Testis (tissue), 3 donors: ENCODE measurements around the gene TMEM51. TPM values are rescaled to one million over a fixed set of nuclear protein-coding genes. Genes with fewer than 3 reads are reported as not detected.

ENCODE experiments used
- DNase-seq: peaks from one replicate; pipeline ENCODE4 v3.0.0-alpha.2; 2019
- H3K27ac ChIP-seq, 2 donors: fragments of 200-600 bp; sonication (generic); one replicate each; pipeline ENCODE4 v1.5.1; 2019
- H3K27me3 ChIP-seq: fragments of 200-600 bp; sonication (generic); one replicate; pipeline ENCODE4 v1.5.1; 2019
- H3K36me3 ChIP-seq: fragments of 200-600 bp; sonication (generic); one replicate; pipeline ENCODE4 v1.5.1; 2017; ENCODE audit warnings: low read depth; ENCODE audit errors: missing control alignments
- H3K4me1 ChIP-seq: fragments of 200-600 bp; sonication (generic); one replicate; pipeline ENCODE4 v1.5.1; 2019
- H3K4me3 ChIP-seq, 2 donors: fragments of 200-600 bp; sonication (generic); one replicate each; pipeline ENCODE4 v1.5.1; 2017 to 2019
- H3K9me3 ChIP-seq: fragments of 200-600 bp; sonication (generic); one replicate; pipeline ENCODE4 v1.5.1; 2017
- POLR2A ChIP-seq: fragments of 450-650 bp; IDR thresholded peaks from one replicate; pipeline ENCODE4 v1.6.1; 2017; ENCODE audit warnings: antibody characterized with exemption, mild to moderate bottlenecking, moderate library complexity
- WGBS, 2 donors: methylation state at CpG; one replicate each; pipeline ENCODE4 v1.1.5; 2018; 5-methylcytosine and 5-hydroxymethylcytosine counted together
- intact Hi-C: fragments of 100-400 bp; cut with DNase I; formaldehyde crosslinking; loops from one replicate; pipeline ENCODE4 v1.15.1; 2023; ENCODE audit warnings: low total_unique reads
- polyA plus RNA-seq: library from polyadenylated mRNA; stranded (reverse); fragments of 350-450 nt; fragmentation: Illumina TruSeq; extraction: RNeasy Lipid Tissue Mini Kit (QIAGEN cat#74804); gene quantifications from one replicate; pipeline ENCODE4 v1.2.3, GENCODE V29; 2014; ENCODE audit warnings: low read depth, low replicate concordance; ENCODE audit not compliant: insufficient read depth
- total RNA-seq, 2 donors: library from RNA; depleted of rRNA; stranded (reverse); fragments of >200 nt; gene quantifications; one replicate each; pipeline ENCODE4 v1.2.3, GENCODE V29; 2016
- TF ChIP-seq, protein P1 (sequence below), 3 experiments: fragments of 450-650 bp in 2 of 3; fragments of 200-600 bp in 1 of 3; sonication (generic) in 1 of 3; IDR thresholded peaks; one replicate each; pipeline ENCODE4 v1.5.1; 2016 to 2019; ENCODE audit warnings: antibody characterized with exemption in 3 of 3, mild to moderate bottlenecking in 2 of 3, moderate library complexity in 1 of 3

Gene TMEM51
- total and polyA plus RNA-seq, 3 donors from 2014 or later: 5.3 to 7.9 (median 5.3) TPM

- Histone ChIP-seq H3K9me3 (no peaks in the 10 kb centered on the region), H3K27ac (no peak overlapping the region), H3K36me3 (no peaks in the 10 kb centered on the region), H3K4me3 (no peak overlapping the region), H3K4me1 (no peaks in the 10 kb centered on the region), H3K27me3 (no peaks in the 10 kb centered on the region)
- intact Hi-C loops: no loop called here
- no peak for DNase-seq
- TF ChIP-seq POLR2A: no peak
- TF ChIP-seq, protein P1, sequence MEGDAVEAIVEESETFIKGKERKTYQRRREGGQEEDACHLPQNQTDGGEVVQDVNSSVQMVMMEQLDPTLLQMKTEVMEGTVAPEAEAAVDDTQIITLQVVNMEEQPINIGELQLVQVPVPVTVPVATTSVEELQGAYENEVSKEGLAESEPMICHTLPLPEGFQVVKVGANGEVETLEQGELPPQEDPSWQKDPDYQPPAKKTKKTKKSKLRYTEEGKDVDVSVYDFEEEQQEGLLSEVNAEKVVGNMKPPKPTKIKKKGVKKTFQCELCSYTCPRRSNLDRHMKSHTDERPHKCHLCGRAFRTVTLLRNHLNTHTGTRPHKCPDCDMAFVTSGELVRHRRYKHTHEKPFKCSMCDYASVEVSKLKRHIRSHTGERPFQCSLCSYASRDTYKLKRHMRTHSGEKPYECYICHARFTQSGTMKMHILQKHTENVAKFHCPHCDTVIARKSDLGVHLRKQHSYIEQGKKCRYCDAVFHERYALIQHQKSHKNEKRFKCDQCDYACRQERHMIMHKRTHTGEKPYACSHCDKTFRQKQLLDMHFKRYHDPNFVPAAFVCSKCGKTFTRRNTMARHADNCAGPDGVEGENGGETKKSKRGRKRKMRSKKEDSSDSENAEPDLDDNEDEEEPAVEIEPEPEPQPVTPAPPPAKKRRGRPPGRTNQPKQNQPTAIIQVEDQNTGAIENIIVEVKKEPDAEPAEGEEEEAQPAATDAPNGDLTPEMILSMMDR (IDR thresholded peaks at IDR 0.05): no peak
- WGBS, 2 donors: 92 to 100% methylated on average over 1 of the region's 1 CpG
Measured at GRCh38 chr1:15107058-15107687, 46.4 kb upstream of the TMEM51 start.

GRCh38 chr1:15107911-15108310 is 45.6 kb upstream of the TMEM51 start:
- no peaks in the 10 kb centered on the region for H3K27me3 ChIP-seq
- no peaks in the 10 kb centered on the region for H3K36me3 ChIP-seq
- 65 to 88% methylated on average over 4 of the region's 4 CpGs for WGBS, 2 donors
- H3K27ac ChIP-seq: no peak overlapping the region
- H3K4me3 ChIP-seq: no peak overlapping the region
- TF ChIP-seq POLR2A: no peak
- TF ChIP-seq, protein P1 (IDR thresholded peaks at IDR 0.05): no peak
- intact Hi-C loops: no loop called here
- H3K9me3 ChIP-seq: no peaks in the 10 kb centered on the region
- H3K4me1 ChIP-seq: no peaks in the 10 kb centered on the region
- DNase-seq: no peak

GRCh38 chr1:15110128-15110866 is 43.2 kb upstream of the TMEM51 start:
- H3K9me3 ChIP-seq: no peaks in the 10 kb centered on the region
- no peaks in the 10 kb centered on the region for H3K27me3 ChIP-seq
- no peaks in the 10 kb centered on the region for H3K4me1 ChIP-seq
- TF ChIP-seq POLR2A: no peak
- TF ChIP-seq, protein P1 (IDR thresholded peaks at IDR 0.05): no peak
- intact Hi-C loops: no loop called here
- no peak overlapping the region for H3K4me3 ChIP-seq
- WGBS, 2 donors: 83 to 100% methylated on average over 1 to 9 of the region's 9 CpGs
- no peaks in the 10 kb centered on the region for H3K36me3 ChIP-seq
- H3K27ac ChIP-seq: no peak overlapping the region
- DNase-seq: no peak

GRCh38 chr1:15110867-15111230 is 42.7 kb upstream of the TMEM51 start:
- intact Hi-C loops: no loop called here
- Histone ChIP-seq H3K4me3 (no peak overlapping the region), H3K36me3 (no peaks in the 10 kb centered on the region), H3K4me1 (no peaks in the 10 kb centered on the region), H3K27ac (no peak overlapping the region), H3K9me3 (no peaks in the 10 kb centered on the region), H3K27me3 (no peaks in the 10 kb centered on the region)
- 90 to 97% methylated on average over 2 of the region's 2 CpGs for WGBS, 2 donors
- no peak for DNase-seq
- TF ChIP-seq POLR2A: no peak
- TF ChIP-seq, protein P1 (IDR thresholded peaks at IDR 0.05): no peak
